HFFc6 (cell line): ENCODE results near the gene CLEC3A. TPM values are rescaled to one million over a fixed set of nuclear protein-coding genes. Genes with fewer than 3 reads are reported as not detected.

Experiments used
- DNase-seq: peaks from one replicate; pipeline ENCODE4 v3.0.0-alpha.2; 2018
- H3K27ac Mint-ChIP-seq: 2 replicates; pipeline ENCODE4 v1.8.0; 2020; ENCODE audit warnings: mild to moderate bottlenecking, mixed read lengths
- H3K27me3 Mint-ChIP-seq: 2 replicates; pipeline ENCODE4 v1.8.0; 2021; ENCODE audit warnings: mild to moderate bottlenecking, moderate library complexity, mixed read lengths; ENCODE audit not compliant: insufficient read depth
- H3K36me3 Mint-ChIP-seq: 2 replicates; pipeline ENCODE4 v1.8.0; 2021; ENCODE audit warnings: low read depth, mixed read lengths
- H3K4me1 Mint-ChIP-seq: 2 replicates; pipeline ENCODE4 v1.8.0; 2020; ENCODE audit warnings: low read depth, mixed read lengths
- H3K4me3 Mint-ChIP-seq: 2 replicates; pipeline ENCODE4 v1.8.0; 2020; ENCODE audit warnings: mild to moderate bottlenecking, moderate library complexity, mixed read lengths
- H3K9me3 Mint-ChIP-seq: 2 replicates; pipeline ENCODE4 v1.8.0; 2020; ENCODE audit warnings: mild to moderate bottlenecking, mixed read lengths
- CTCF ChIP-seq: fragments of 200-600 bp; sonication (generic); IDR thresholded peaks from 2 replicates; pipeline ENCODE4 v1.5.0; 2021; ENCODE audit warnings: antibody characterized with exemption, mild to moderate bottlenecking
- total RNA-seq, 6 experiments: library from RNA; stranded (reverse); fragmentation: NEBNext Ultra II Directional; extraction: Animal tissue kit (Norgen Biotek cat#: 25700); gene quantifications; 2 replicates in 1 of 6; 3 replicates in 5 of 6; pipeline ENCODE4 v1.2.3, GENCODE V29; 2021

The CLEC3A gene
- total RNA-seq, 6 experiments from 2014 or later = not detected

GRCh38 chr16:78005881-78006280, 16.5 kb upstream of the CLEC3A start:
- Mint-ChIP-seq H3K4me3 (no peak overlapping the region), H3K27me3 (no peaks in the 10 kb centered on the region; the same call in 1 of the 2 replicates), H3K27ac (no peak overlapping the region), H3K36me3 (no peaks in the 10 kb centered on the region), H3K9me3 (peaks cover 14% of the 10 kb centered on the region; the same call in 1 of the 2 replicates), H3K4me1 (no peaks in the 10 kb centered on the region)
- peak; percentile 26 for TF ChIP-seq CTCF
- no peak for DNase-seq

DNA sequence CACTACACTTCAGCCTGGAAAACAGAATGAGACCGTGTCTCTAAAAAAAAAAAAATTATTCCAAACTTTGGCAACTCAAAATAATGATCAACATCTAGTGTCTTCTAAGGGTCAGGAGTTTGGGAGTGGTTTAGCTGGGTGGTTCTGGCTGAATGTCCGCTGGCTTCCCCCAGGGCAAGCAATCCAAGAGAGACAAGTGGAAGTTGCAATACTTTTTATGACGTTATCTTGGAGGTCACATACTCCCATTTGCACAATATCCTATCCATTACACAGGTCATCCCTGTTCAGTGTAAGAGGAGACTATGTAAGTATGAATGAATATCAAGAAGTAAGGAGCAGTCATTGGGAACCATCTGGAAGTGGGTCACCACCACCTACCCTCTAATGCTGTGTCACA, 15.2 kb upstream of the CLEC3A start:
- H3K4me3 Mint-ChIP-seq = no peak overlapping the region
- no peaks in the 10 kb centered on the region for H3K36me3 Mint-ChIP-seq
- peaks cover 14% of the 10 kb centered on the region; the same call in 1 of the 2 replicates for H3K9me3 Mint-ChIP-seq
- H3K4me1 Mint-ChIP-seq = no peaks in the 10 kb centered on the region
- TF ChIP-seq CTCF = no peak
- H3K27ac Mint-ChIP-seq = no peak overlapping the region
- DNase-seq = no peak
- H3K27me3 Mint-ChIP-seq = no peaks in the 10 kb centered on the region; the same call in 1 of the 2 replicates

GRCh38 chr16:78024159-78024558, 1.8 kb downstream of the CLEC3A start:
- H3K4me1 Mint-ChIP-seq = no peaks in the 10 kb centered on the region
- no peak for DNase-seq
- no peak for TF ChIP-seq CTCF
- H3K9me3 Mint-ChIP-seq = peaks cover 62% of the 10 kb centered on the region
- peaks cover 3% of the 10 kb centered on the region; the same call in 1 of the 2 replicates for H3K36me3 Mint-ChIP-seq
- no peak overlapping the region for H3K27ac Mint-ChIP-seq
- no peaks in the 10 kb centered on the region for H3K27me3 Mint-ChIP-seq
- no peak overlapping the region for H3K4me3 Mint-ChIP-seq

DNA sequence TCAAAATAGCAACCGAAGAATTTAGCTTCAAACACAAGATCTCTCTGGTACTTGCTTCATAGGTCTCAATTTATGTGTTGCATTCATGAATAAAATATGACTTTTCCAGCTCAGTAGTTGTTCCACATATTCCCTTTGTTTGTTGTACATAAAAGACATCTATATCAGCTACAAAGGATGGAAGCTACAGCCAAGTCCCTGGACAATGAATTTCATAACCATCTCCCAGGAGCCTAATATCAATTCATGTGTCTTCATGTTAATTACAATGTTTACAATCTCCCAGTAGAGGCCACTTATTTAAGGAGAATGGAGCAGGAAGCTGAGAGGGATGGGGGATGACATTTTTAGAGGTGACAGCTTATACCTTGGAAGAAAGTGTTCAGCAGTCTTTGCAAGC, 3.3 kb downstream of the CLEC3A start:
- no peak overlapping the region for H3K4me3 Mint-ChIP-seq
- H3K36me3 Mint-ChIP-seq = no peaks in the 10 kb centered on the region
- peaks cover 63% of the 10 kb centered on the region for H3K9me3 Mint-ChIP-seq
- no peak overlapping the region for H3K27ac Mint-ChIP-seq
- H3K4me1 Mint-ChIP-seq = no peaks in the 10 kb centered on the region
- no peak for TF ChIP-seq CTCF
- no peaks in the 10 kb centered on the region for H3K27me3 Mint-ChIP-seq
- no peak for DNase-seq

GRCh38 chr16:78028018-78028417, 5.7 kb downstream of the CLEC3A start:
- peaks cover 54% of the 10 kb centered on the region for H3K9me3 Mint-ChIP-seq
- no peaks in the 10 kb centered on the region for H3K27me3 Mint-ChIP-seq
- H3K4me1 Mint-ChIP-seq = no peaks in the 10 kb centered on the region
- TF ChIP-seq CTCF = no peak
- no peak overlapping the region for H3K27ac Mint-ChIP-seq
- DNase-seq = no peak
- H3K4me3 Mint-ChIP-seq = no peak overlapping the region
- no peaks in the 10 kb centered on the region for H3K36me3 Mint-ChIP-seq

DNA sequence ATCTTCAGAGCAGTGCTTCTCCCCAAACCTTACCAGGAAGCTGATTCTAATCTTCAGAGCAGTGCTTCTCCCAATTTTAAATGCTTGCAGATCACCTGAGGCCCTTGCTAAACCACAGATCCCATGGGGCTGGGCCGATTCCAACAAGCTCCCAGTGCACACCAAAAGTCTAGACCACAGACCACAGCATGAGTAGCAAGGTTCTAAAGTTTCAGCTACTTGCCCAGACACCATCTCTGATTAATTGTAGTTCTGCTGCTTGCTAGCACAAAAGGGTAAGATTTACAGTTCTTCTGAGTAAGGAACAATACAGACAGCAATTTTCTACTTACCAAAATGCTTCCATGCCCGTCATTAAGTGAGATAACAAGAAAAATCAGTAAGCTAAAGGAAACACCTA, 12.2 kb downstream of the CLEC3A start:
- Mint-ChIP-seq H3K27ac (no peak overlapping the region), H3K9me3 (peaks cover 32% of the 10 kb centered on the region), H3K36me3 (no peaks in the 10 kb centered on the region), H3K4me1 (no peaks in the 10 kb centered on the region), H3K27me3 (no peaks in the 10 kb centered on the region), H3K4me3 (no peak overlapping the region)
- no peak for DNase-seq
- TF ChIP-seq CTCF = no peak
